OCI-LY3 (cell line): ENCODE measurements around the gene RTF2.

ENCODE experiments used
- EZH2phosphoT487 ChIP-seq: fragments of 200-600 bp; shearing (Covaris generic); IDR thresholded peaks from 2 replicates; pipeline ENCODE4 v1.6.1; 2018; ENCODE audit warnings: antibody characterized with exemption, mixed run types, low read depth
- TF ChIP-seq, protein P1 (sequence below): fragments of 200-600, 300-600 bp; sonication (generic); IDR thresholded peaks from 2 replicates; pipeline ENCODE4 v1.5.1; 2014; ENCODE audit warnings: antibody characterized with exemption, low read length, low read depth

DNA sequence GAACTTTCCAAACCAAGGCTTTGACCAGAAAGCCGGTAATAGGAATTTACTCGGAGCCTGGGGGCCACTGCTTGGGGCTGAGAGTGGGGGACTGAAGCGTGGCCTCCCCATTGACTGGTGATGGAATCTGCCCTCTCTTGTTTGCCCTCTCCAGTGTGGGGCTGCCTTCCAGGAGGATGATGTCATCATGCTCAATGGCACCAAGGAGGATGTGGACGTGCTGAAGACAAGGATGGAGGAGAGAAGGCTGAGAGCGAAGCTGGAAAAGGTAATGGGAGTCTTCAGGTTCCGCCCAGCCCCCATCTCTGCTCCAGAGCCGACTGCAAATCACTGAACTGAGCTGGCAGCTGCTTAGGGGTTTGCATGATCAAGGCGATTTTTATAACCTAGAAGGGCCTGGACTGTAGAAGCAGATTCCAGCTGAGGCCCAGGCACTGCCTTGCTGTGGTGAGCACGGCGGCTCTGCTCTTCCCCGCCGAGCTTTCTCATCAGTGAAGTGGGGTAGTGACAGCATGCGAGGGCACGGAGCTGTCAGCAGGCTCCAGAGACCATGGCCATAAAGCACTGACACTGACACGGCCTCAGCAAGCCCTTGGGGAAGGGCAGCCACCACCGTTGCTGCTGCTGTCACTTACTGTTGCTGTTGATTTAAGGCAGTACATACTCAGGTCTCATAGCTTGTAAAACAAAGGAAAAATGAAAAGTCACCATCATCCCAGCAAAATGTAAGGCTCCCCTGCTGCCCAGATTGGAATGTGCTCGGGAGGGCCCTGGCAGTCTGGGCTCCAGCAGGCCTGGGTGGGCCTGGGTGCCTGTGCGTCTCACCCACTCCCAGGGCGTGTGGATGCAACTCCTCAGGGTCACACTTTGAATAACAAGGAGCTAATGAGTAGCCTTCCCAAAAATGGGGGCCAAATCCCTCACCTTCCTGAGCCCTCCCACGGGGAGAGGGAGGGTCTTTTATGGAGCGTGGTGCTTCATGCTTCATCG is 45.0 kb downstream of the RTF2 start:
- TF ChIP-seq, protein P1, sequence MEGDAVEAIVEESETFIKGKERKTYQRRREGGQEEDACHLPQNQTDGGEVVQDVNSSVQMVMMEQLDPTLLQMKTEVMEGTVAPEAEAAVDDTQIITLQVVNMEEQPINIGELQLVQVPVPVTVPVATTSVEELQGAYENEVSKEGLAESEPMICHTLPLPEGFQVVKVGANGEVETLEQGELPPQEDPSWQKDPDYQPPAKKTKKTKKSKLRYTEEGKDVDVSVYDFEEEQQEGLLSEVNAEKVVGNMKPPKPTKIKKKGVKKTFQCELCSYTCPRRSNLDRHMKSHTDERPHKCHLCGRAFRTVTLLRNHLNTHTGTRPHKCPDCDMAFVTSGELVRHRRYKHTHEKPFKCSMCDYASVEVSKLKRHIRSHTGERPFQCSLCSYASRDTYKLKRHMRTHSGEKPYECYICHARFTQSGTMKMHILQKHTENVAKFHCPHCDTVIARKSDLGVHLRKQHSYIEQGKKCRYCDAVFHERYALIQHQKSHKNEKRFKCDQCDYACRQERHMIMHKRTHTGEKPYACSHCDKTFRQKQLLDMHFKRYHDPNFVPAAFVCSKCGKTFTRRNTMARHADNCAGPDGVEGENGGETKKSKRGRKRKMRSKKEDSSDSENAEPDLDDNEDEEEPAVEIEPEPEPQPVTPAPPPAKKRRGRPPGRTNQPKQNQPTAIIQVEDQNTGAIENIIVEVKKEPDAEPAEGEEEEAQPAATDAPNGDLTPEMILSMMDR: no peak
- TF ChIP-seq EZH2phosphoT487: no peak
